ENCODE data around the gene VARS1. TPM values are rescaled to one million over a fixed set of nuclear protein-coding genes. Genes with fewer than 3 reads are reported as not detected.
A peak's percentile ranks its signal among the peaks of the same experiment; 100 is the strongest.

Gene VARS1
- total and polyA plus RNA-seq, 3 donors from 2014 or later = 94.8 to 156 (median 131) TPM

DNA sequence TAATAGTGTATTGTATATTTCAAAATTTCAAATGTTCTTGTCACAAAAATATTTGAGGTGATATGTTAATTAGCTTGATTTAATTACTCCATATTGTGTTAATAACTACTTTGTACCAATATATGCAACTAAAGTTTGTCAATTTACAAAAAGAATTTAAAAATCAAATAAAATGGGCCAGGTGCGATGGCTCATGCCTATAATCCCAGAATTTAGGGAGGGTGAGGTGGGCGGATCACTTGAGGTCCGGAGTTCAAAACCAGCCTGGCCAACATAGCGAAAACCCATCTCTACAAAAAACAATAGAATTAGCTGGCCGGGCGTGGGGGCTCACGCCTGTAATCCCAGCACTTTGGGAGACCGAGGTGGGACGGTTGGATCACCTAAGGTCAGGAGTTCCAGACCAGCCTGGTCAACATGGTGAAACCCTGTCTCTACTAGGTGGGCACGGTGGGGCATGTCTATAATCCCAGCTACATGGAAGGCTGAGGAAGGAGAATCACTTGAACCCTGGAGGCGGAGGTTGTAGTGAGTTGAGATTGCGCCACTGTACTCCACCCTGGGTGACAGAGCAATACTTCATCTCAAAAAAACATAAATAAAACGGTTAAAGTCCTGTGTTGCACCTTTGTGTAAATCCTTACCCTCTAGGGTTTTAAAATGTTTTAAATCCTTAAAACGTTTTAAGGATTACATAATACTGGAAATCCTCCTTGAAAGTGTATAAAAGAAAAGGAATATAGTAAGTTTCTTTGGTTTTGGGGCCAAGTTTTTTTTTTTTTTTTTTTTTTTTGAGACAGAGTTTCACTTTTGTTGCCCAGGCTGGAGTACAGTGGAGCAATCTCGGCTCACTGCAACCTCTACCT is 36.0 kb upstream of the VARS1 start:
- Histone ChIP-seq H3K27me3 (no peaks in the 10 kb centered on the region), H3K36me3 (ENCODE audit: low read depth, missing control alignments) (no peaks in the 10 kb centered on the region), H3K4me1 (peaks cover 17% of the 10 kb centered on the region), H3K27ac (peak overlapping the region in 1 of 2 donors; percentile 14), H3K9me3 (no peaks in the 10 kb centered on the region), H3K4me3 (no peak overlapping the region)
- intact Hi-C loops (cut with DNase I; ENCODE audit: low total_unique reads) = loop anchor here (5.0 kb wide), 1 partner anchor 149 kb away; the partner anchor contains the start of gene LY6G5C
- TF ChIP-seq POLR2A (IDR thresholded peaks at IDR 0.05) = no peak
- TF ChIP-seq, protein P1, sequence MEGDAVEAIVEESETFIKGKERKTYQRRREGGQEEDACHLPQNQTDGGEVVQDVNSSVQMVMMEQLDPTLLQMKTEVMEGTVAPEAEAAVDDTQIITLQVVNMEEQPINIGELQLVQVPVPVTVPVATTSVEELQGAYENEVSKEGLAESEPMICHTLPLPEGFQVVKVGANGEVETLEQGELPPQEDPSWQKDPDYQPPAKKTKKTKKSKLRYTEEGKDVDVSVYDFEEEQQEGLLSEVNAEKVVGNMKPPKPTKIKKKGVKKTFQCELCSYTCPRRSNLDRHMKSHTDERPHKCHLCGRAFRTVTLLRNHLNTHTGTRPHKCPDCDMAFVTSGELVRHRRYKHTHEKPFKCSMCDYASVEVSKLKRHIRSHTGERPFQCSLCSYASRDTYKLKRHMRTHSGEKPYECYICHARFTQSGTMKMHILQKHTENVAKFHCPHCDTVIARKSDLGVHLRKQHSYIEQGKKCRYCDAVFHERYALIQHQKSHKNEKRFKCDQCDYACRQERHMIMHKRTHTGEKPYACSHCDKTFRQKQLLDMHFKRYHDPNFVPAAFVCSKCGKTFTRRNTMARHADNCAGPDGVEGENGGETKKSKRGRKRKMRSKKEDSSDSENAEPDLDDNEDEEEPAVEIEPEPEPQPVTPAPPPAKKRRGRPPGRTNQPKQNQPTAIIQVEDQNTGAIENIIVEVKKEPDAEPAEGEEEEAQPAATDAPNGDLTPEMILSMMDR (IDR thresholded peaks at IDR 0.05) = no peak
- no peak for DNase-seq
- 84 to 85% methylated on average over 15 of the region's 15 CpGs for WGBS, 2 donors

- Histone ChIP-seq H3K27ac (peak overlapping the region; percentile 88 to 90), H3K4me1 (peaks cover 17% of the 10 kb centered on the region), H3K36me3 (ENCODE audit: low read depth, missing control alignments) (no peaks in the 10 kb centered on the region), H3K9me3 (no peaks in the 10 kb centered on the region), H3K27me3 (no peaks in the 10 kb centered on the region), H3K4me3 (peak overlapping the region; percentile 42 to 63)
- DNase-seq = no peak
- no peak for TF ChIP-seq POLR2A (IDR thresholded peaks at IDR 0.05)
- TF ChIP-seq, protein P1 (IDR thresholded peaks at IDR 0.05) = no peak
- intact Hi-C loops (cut with DNase I; ENCODE audit: low total_unique reads) = loop anchor here (5.0 kb wide), 1 partner anchor 149 kb away; the partner anchor contains the start of gene LY6G5C
- WGBS, 2 donors = 52 to 54% methylated on average over 6 of the region's 6 CpGs
These were observed 35.4 kb upstream of the VARS1 start for GRCh38 chr6:31830886-31831335.

DNA sequence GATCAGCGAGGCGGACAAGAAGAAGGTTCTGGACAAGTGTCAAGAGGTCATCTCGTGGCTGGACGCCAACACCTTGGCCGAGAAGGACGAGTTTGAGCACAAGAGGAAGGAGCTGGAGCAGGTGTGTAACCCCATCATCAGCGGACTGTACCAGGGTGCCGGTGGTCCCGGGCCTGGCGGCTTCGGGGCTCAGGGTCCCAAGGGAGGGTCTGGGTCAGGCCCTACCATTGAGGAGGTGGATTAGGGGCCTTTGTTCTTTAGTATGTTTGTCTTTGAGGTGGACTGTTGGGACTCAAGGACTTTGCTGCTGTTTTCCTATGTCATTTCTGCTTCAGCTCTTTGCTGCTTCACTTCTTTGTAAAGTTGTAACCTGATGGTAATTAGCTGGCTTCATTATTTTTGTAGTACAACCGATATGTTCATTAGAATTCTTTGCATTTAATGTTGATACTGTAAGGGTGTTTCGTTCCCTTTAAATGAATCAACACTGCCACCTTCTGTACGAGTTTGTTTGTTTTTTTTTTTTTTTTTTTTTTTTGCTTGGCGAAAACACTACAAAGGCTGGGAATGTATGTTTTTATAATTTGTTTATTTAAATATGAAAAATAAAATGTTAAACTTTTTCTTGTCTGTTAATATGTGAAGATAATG is 34.2 kb upstream of the VARS1 start:
- peak overlapping the region; percentile 88 to 90 for H3K27ac ChIP-seq
- DNase-seq = peak; percentile 57
- peak overlapping the region; percentile 42 to 63 for H3K4me3 ChIP-seq
- intact Hi-C loops (cut with DNase I; ENCODE audit: low total_unique reads) = loop anchor here (5.0 kb wide), 1 partner anchor 147 kb away; the partner anchor contains the start of gene LY6G5C
- TF ChIP-seq, protein P1 (IDR thresholded peaks at IDR 0.05) = peak; percentile 2 to 35 (median 13)
- no peak for TF ChIP-seq POLR2A (IDR thresholded peaks at IDR 0.05)
- no peaks in the 10 kb centered on the region for H3K9me3 ChIP-seq
- no peaks in the 10 kb centered on the region for H3K36me3 ChIP-seq (ENCODE audit: low read depth, missing control alignments)
- no peaks in the 10 kb centered on the region for H3K27me3 ChIP-seq
- 0% methylated on average over 15 of the region's 15 CpGs for WGBS, 2 donors
- peaks cover 16% of the 10 kb centered on the region for H3K4me1 ChIP-seq

GRCh38 chr6:31827286-31828079 is 31.9 kb upstream of the VARS1 start, which contains the start of gene HSPA1B:
HSPA1B (plus strand) TSS chr6:31827738; CDS start chr6:31827951, 213 bp downstream.
- Histone ChIP-seq H3K27ac (peak within 1 kb of the TSS; percentile 96 to 99), H3K4me1 (peaks cover 24% of the 10 kb centered on the region), H3K9me3 (no peaks in the 10 kb centered on the region), H3K27me3 (no peaks in the 10 kb centered on the region), H3K4me3 (peak within 1 kb of the TSS; percentile 55 to 69), H3K36me3 (ENCODE audit: low read depth, missing control alignments) (no peaks in the 10 kb centered on the region)
- WGBS, 2 donors = 0 to 1% methylated on average over 28 to 50 of the region's 56 CpGs
- intact Hi-C loops (cut with DNase I; ENCODE audit: low total_unique reads) = no loop called here
- DNase-seq = peak; percentile 100
- TF ChIP-seq, protein P1 (IDR thresholded peaks at IDR 0.05) = peak in 1 of 3 experiments; percentile 20
- peak; percentile 100 for TF ChIP-seq POLR2A (IDR thresholded peaks at IDR 0.05)

Measured in testis (tissue), 3 donors.